Osteocyte (in vitro differentiated cells): Measurements from ENCODE around the gene MANEAL. TPM values are rescaled to one million over a fixed set of nuclear protein-coding genes. Genes with fewer than 3 reads are reported as not detected.

Experiments
- DNase-seq: peaks from one replicate; pipeline ENCODE4 v3.0.0; 2021; ENCODE audit warnings: mixed read lengths; ENCODE audit not compliant: unreplicated experiment; ENCODE audit errors: extremely low spot score
- H3K27ac Mint-ChIP-seq: one replicate; pipeline ENCODE4 v1.8.0; 2021; ENCODE audit warnings: mild to moderate bottlenecking, mixed read lengths; ENCODE audit not compliant: unreplicated experiment
- H3K27me3 Mint-ChIP-seq: one replicate; pipeline ENCODE4 v1.8.0; 2021; ENCODE audit warnings: mixed read lengths; ENCODE audit not compliant: unreplicated experiment
- H3K36me3 Mint-ChIP-seq: one replicate; pipeline ENCODE4 v1.8.0; 2021; ENCODE audit warnings: mixed read lengths; ENCODE audit not compliant: unreplicated experiment
- H3K4me1 Mint-ChIP-seq: one replicate; pipeline ENCODE4 v1.8.0; 2021; ENCODE audit warnings: mixed read lengths; ENCODE audit not compliant: unreplicated experiment
- H3K4me3 Mint-ChIP-seq: one replicate; pipeline ENCODE4 v1.8.0; 2021; ENCODE audit warnings: mild to moderate bottlenecking, moderate library complexity, mixed read lengths; ENCODE audit not compliant: unreplicated experiment
- H3K9me3 Mint-ChIP-seq: one replicate; pipeline ENCODE4 v1.8.0; 2021; ENCODE audit warnings: mixed read lengths; ENCODE audit not compliant: unreplicated experiment
- CTCF ChIP-seq: fragments of 200-600 bp; sonication (generic); IDR thresholded peaks from 2 replicates; pipeline ENCODE4 v1.5.0; 2021; ENCODE audit warnings: antibody characterized with exemption, mild to moderate bottlenecking, moderate library complexity
- total RNA-seq: library from RNA; stranded (reverse); gene quantifications from 2 replicates; pipeline ENCODE4 v1.2.1, GENCODE V29; 2021

The MANEAL gene
- total RNA-seq, 1 donor from 2014 or later = 5.2 TPM

DNA sequence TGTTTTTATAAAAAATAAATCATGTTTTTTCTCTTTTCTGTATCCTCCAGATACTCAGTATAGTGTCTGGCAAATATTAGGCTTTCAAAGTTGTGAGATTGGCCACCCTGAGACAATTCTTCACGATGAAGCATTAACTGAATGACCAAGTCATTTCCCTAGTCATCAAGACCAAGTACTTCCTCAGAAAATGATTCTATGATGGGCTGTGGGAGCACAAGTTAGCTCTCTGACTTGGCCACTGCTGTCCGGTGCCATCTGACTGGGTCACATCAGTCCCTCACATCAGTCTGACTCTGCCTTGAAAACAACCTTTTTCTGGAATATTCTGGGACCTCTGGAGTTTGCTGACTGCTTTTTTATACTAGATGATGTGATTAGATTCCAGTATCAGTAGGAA, 27.8 kb downstream of the MANEAL start:
- no peak for DNase-seq
- no peak overlapping the region for H3K27ac Mint-ChIP-seq
- H3K27me3 Mint-ChIP-seq = no peaks in the 10 kb centered on the region
- no peak overlapping the region for H3K4me3 Mint-ChIP-seq
- H3K9me3 Mint-ChIP-seq = no peaks in the 10 kb centered on the region
- TF ChIP-seq CTCF = no peak
- H3K4me1 Mint-ChIP-seq = no peaks in the 10 kb centered on the region
- H3K36me3 Mint-ChIP-seq = peaks cover 24% of the 10 kb centered on the region

DNA sequence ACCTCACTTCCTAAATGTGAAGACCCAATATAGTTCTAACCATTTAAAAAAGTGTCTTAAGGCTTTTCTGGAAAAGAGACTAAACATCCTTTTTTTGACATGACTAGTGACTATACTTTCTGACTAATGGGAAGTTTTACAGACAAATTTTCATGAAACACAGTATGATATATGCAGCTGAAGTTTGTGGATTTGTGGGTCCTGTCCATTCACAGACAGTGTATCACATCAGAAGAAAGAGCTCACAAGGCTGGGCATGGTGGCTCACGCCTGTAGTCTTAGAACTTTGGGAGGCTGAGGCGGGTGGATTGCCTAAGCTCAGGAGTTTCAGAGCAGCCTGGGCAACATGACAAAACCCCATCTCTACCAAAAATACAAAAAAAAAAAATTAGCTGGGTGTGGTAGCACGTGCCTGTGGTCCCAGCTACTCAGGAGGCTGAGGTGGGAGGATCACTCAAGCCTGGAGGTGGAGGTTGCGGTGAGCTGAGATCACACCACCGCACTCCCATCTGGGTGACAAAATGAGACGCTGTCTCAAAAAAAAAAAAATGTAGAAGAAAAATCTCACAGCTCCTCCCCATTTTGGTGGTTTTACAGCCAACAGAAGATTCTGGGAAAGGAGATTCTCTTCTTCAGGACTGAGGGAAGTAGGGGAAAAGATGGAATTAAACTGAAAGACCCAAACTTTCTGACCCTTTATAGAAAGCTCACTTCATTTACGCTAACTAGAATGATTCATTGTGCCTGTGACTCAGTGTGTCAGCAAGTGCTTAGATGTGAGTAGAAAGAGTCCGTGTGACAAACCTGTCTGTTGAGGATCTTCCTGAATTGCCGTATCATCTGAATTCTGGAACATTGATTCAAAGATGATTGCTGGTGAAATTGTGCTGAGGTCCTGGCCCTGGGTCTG, 29.5 kb downstream of the MANEAL start:
- Mint-ChIP-seq H3K4me3 (no peak overlapping the region), H3K9me3 (no peaks in the 10 kb centered on the region), H3K4me1 (no peaks in the 10 kb centered on the region), H3K27me3 (no peaks in the 10 kb centered on the region), H3K36me3 (peaks cover 32% of the 10 kb centered on the region), H3K27ac (no peak overlapping the region)
- TF ChIP-seq CTCF = no peak
- DNase-seq = no peak

DNA sequence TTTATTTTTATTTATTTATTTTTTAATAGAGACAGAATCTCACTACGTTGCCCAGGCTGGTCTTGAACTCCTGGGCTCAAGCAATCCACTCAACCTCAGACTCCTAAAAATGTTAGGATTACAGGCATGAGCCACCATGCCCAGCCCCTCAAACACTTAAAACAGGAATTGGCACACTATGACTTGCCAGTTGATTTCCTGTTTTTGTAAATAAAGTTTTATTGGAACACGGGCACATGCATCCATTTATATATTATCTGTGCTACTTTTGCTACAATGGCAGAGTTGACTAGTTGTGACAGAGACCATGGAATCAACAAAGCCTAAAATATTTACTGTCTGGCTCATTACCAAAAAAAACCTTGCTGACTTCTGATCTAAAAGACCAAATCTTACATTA, 30.4 kb downstream of the MANEAL start:
- Mint-ChIP-seq H3K4me1 (no peaks in the 10 kb centered on the region), H3K9me3 (no peaks in the 10 kb centered on the region), H3K4me3 (no peak overlapping the region), H3K36me3 (peaks cover 35% of the 10 kb centered on the region), H3K27ac (no peak overlapping the region), H3K27me3 (no peaks in the 10 kb centered on the region)
- TF ChIP-seq CTCF = no peak
- no peak for DNase-seq

- Mint-ChIP-seq H3K27ac (no peak overlapping the region), H3K9me3 (no peaks in the 10 kb centered on the region), H3K27me3 (no peaks in the 10 kb centered on the region), H3K4me1 (no peaks in the 10 kb centered on the region), H3K36me3 (peaks cover 37% of the 10 kb centered on the region), H3K4me3 (no peak overlapping the region)
- DNase-seq = no peak
- TF ChIP-seq CTCF = no peak
Measured at GRCh38 chr1:37825506-37825905, 31.9 kb downstream of the MANEAL start.

GRCh38 chr1:37828410-37829074, 34.9 kb downstream of the MANEAL start:
- TF ChIP-seq CTCF = no peak
- Mint-ChIP-seq H3K27me3 (no peaks in the 10 kb centered on the region), H3K27ac (no peak overlapping the region), H3K4me1 (no peaks in the 10 kb centered on the region), H3K4me3 (no peak overlapping the region), H3K36me3 (peaks cover 40% of the 10 kb centered on the region), H3K9me3 (no peaks in the 10 kb centered on the region)
- DNase-seq = no peak
